ENCODE results near the gene ZP4. TPM values are rescaled to one million over a fixed set of nuclear protein-coding genes. Genes with fewer than 3 reads are reported as not detected.

The ZP4 gene
- total RNA-seq, 1 experiment from 2014 or later = not detected

GRCh38 chr1:237921306-237921705 lies 30.6 kb upstream of the ZP4 start:
- intact Hi-C loops (cut with micrococcal nuclease) = loop anchor here (10.0 kb wide), 1 partner anchor 497 kb away; no protein-coding TSS in a partner anchor
- Histone ChIP-seq H4K20me1 (ENCODE audit: insufficient read depth) (no peaks in the 10 kb centered on the region), H3K4me1 (ENCODE audit: control insufficient read depth in 1 of 2, insufficient read depth in 2 of 2, low read length in 2 of 2) (no peaks in the 10 kb centered on the region), H3K4me3 (replicated peaks in 1 of 2; ENCODE audit: low read depth in 1 of 2, low read length in 2 of 2) (no peak overlapping the region), H3K79me2 (ENCODE audit: insufficient read depth, low read length) (no peaks in the 10 kb centered on the region), H3K36me3 (ENCODE audit: control insufficient read depth in 1 of 2, insufficient read depth in 2 of 2, low read length in 2 of 2) (no peaks in the 10 kb centered on the region), H3K27ac (ENCODE audit: low read depth, low read length) (no peak overlapping the region), H3K27me3 (ENCODE audit: insufficient read depth, low read length) (no peaks in the 10 kb centered on the region), H3K9me2 (ENCODE audit: insufficient read depth) (no peaks in the 10 kb centered on the region), H3K9me3 (ENCODE audit: control insufficient read depth in 1 of 2, insufficient read depth in 1 of 2, low read depth in 1 of 2, low read length in 2 of 2) (peaks cover 3% of the 10 kb centered on the region in 2 experiments; a peak in 2 of 4 replicates), H2AFZ (ENCODE audit: low read depth, low read length, poor library complexity, severe bottlenecking) (no peak overlapping the region), H3K9ac (ENCODE audit: low read length) (no peak overlapping the region), H3K4me2 (ENCODE audit: low read length) (no peak overlapping the region)
- ChIA-PET POLR2A (no interaction called here), RAD21 (ENCODE audit: low non-redundant PET in 1 of 2, low total read pairs in 2 of 2, uncharacterized antibody in 2 of 2, unreplicated experiment in 2 of 2) (no interaction called here), CTCF (no interaction called here)
- DNase-seq (ENCODE audit: low read depth, low spot score) (no peak), ATAC-seq (no peak)
- BruUV-seq (replicated peaks) = no TSS peak
- TF ChIP-seq JUND (IDR thresholded peaks at IDR 0.05) = no peak
- TF ChIP-seq RAD21 (IDR thresholded peaks at IDR 0.05; ENCODE audit: low read depth) = no peak
- TF ChIP-seq, protein P1, sequence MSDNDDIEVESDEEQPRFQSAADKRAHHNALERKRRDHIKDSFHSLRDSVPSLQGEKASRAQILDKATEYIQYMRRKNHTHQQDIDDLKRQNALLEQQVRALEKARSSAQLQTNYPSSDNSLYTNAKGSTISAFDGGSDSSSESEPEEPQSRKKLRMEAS (IDR thresholded peaks at IDR 0.05) = no peak
- TF ChIP-seq ZBTB33 (IDR thresholded peaks at IDR 0.05; ENCODE audit: extremely low read depth, insufficient replicate concordance, low read length) = no peak
- TF ChIP-seq TCF7L2 (IDR thresholded peaks at IDR 0.05; ENCODE audit: borderline replicate concordance, extremely low read depth, insufficient read depth, insufficient read length) = no peak
- TF ChIP-seq SRF (IDR thresholded peaks at IDR 0.05; ENCODE audit: low read depth) = no peak
- TF ChIP-seq CEBPB (IDR thresholded peaks at IDR 0.05; ENCODE audit: low read depth) = no peak

- intact Hi-C loops (cut with micrococcal nuclease) = no loop called here
- Histone ChIP-seq H3K79me2 (ENCODE audit: insufficient read depth, low read length) (no peaks in the 10 kb centered on the region), H3K4me1 (ENCODE audit: control insufficient read depth in 1 of 2, insufficient read depth in 2 of 2, low read length in 2 of 2) (no peaks in the 10 kb centered on the region), H3K4me2 (ENCODE audit: low read length) (no peak overlapping the region), H3K36me3 (ENCODE audit: control insufficient read depth in 1 of 2, insufficient read depth in 2 of 2, low read length in 2 of 2) (no peaks in the 10 kb centered on the region), H3K27ac (ENCODE audit: low read depth, low read length) (no peak overlapping the region), H3K4me3 (replicated peaks in 1 of 2; ENCODE audit: low read depth in 1 of 2, low read length in 2 of 2) (no peak overlapping the region), H4K20me1 (ENCODE audit: insufficient read depth) (no peaks in the 10 kb centered on the region), H3K27me3 (ENCODE audit: insufficient read depth, low read length) (no peaks in the 10 kb centered on the region), H3K9ac (ENCODE audit: low read length) (no peak overlapping the region), H3K9me2 (ENCODE audit: insufficient read depth) (no peaks in the 10 kb centered on the region), H3K9me3 (ENCODE audit: control insufficient read depth in 1 of 2, insufficient read depth in 1 of 2, low read depth in 1 of 2, low read length in 2 of 2) (peaks cover 11 to 21% of the 10 kb centered on the region in 2 experiments; a peak in 2 of 4 replicates), H2AFZ (ENCODE audit: low read depth, low read length, poor library complexity, severe bottlenecking) (no peak overlapping the region)
- DNase-seq (ENCODE audit: low read depth, low spot score) (no peak), ATAC-seq (no peak)
- TF ChIP-seq TCF7L2 (IDR thresholded peaks at IDR 0.05; ENCODE audit: borderline replicate concordance, extremely low read depth, insufficient read depth, insufficient read length) = no peak
- TF ChIP-seq CEBPB (IDR thresholded peaks at IDR 0.05; ENCODE audit: low read depth) = no peak
- no peak for TF ChIP-seq ZBTB33 (IDR thresholded peaks at IDR 0.05; ENCODE audit: extremely low read depth, insufficient replicate concordance, low read length)
- TF ChIP-seq SRF (IDR thresholded peaks at IDR 0.05; ENCODE audit: low read depth) = no peak
- TF ChIP-seq, protein P2, sequence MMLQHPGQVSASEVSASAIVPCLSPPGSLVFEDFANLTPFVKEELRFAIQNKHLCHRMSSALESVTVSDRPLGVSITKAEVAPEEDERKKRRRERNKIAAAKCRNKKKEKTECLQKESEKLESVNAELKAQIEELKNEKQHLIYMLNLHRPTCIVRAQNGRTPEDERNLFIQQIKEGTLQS (IDR thresholded peaks at IDR 0.05) = no peak
- no peak for TF ChIP-seq EZH2 (IDR thresholded peaks at IDR 0.05)
- no peak for TF ChIP-seq EGR1 (IDR thresholded peaks at IDR 0.05; ENCODE audit: low read depth)
- no peak for TF ChIP-seq JUND (IDR thresholded peaks at IDR 0.05)
- TF ChIP-seq, protein P1 (IDR thresholded peaks at IDR 0.05) = no peak
- TF ChIP-seq ELF1 (IDR thresholded peaks at IDR 0.05; ENCODE audit: borderline replicate concordance, low read depth) = no peak
- no peak for TF ChIP-seq RAD21 (IDR thresholded peaks at IDR 0.05; ENCODE audit: low read depth)
- no peak for TF ChIP-seq YY1 (IDR thresholded peaks at IDR 0.05; ENCODE audit: extremely low read depth, insufficient replicate concordance, low read depth, low read length)
- TF ChIP-seq CBX3 (IDR thresholded peaks at IDR 0.05; ENCODE audit: low read depth) = no peak
- POLR2A ChIA-PET = no interaction called here
- RAD21 ChIA-PET (ENCODE audit: low non-redundant PET in 1 of 2, low total read pairs in 2 of 2, uncharacterized antibody in 2 of 2, unreplicated experiment in 2 of 2) = no interaction called here
- no TSS peak for BruUV-seq (replicated peaks)
- CTCF ChIA-PET = no interaction called here
Measured at GRCh38 chr1:237913345-237913744, 22.6 kb upstream of the ZP4 start.

All from HCT116 (cell line).